Mammary epithelial cell (primary cell): ENCODE data around the gene RPS2.
A peak's percentile ranks its signal among the peaks of the same experiment; 100 is the strongest.

Experiments used
- EZH2 ChIP-seq: IDR thresholded peaks from 2 replicates; pipeline ENCODE4 v1.6.1; 2012; ENCODE audit warnings: low read length, inconsistent platforms, borderline replicate concordance
- TF ChIP-seq, protein P1 (sequence below), 2 donors: IDR thresholded peaks in 1 of 2; conservative IDR thresholded peaks in 1 of 2; 2 replicates each; pipeline ENCODE4 v1.5.1; 2011 to 2012; ENCODE audit warnings: inconsistent platforms in 2 of 2, low read length in 2 of 2, mild to moderate bottlenecking in 2 of 2, control low read depth in 1 of 2, low read depth in 1 of 2; ENCODE audit not compliant: insufficient read depth in 1 of 2; ENCODE audit errors: extremely low read depth in 1 of 2

DNA sequence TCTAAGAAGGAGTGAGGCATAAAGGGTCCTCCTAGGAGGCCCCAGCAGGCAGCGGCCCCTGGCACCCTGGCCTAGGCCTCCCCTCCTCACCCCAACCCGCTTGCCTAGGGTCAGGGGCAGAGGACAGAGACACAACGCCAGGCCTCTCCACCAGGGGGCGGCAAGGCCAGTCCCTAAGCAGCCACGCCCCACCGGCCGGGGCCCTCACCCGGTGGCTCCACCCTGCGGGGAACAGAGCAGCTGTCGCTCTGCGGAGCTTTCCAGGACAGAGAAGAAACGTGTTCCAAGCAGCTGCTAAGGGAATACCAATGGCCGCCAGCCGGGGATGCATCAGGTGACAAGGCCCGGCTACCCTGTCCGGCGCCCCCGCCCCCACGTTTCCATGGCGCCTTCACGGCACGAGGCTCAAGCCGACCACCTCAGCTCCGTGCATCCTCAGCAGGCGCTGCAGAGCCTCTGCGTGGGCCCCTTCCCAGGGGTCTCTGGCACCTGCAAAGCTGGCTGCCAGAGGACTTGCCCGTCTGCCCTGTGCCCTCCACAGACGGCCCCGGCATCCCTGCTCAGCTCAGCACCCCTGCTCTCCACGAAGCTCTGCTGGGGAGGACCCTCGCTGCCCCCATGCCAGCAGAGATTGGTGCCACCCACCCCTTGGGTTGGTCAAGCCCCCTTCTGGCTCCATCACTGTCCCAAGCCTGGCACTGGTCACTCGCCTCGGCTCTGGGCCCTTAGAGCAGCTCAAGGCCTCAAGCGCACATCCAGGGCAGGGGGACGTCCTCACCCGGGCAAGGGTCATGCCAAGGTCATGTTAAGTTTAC is 39.4 kb upstream of the RPS2 start:
- TF ChIP-seq, protein P1, sequence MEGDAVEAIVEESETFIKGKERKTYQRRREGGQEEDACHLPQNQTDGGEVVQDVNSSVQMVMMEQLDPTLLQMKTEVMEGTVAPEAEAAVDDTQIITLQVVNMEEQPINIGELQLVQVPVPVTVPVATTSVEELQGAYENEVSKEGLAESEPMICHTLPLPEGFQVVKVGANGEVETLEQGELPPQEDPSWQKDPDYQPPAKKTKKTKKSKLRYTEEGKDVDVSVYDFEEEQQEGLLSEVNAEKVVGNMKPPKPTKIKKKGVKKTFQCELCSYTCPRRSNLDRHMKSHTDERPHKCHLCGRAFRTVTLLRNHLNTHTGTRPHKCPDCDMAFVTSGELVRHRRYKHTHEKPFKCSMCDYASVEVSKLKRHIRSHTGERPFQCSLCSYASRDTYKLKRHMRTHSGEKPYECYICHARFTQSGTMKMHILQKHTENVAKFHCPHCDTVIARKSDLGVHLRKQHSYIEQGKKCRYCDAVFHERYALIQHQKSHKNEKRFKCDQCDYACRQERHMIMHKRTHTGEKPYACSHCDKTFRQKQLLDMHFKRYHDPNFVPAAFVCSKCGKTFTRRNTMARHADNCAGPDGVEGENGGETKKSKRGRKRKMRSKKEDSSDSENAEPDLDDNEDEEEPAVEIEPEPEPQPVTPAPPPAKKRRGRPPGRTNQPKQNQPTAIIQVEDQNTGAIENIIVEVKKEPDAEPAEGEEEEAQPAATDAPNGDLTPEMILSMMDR (conservative IDR thresholded peaks at IDR 0.05 in 1 of 2, IDR thresholded peaks at IDR 0.05 in 1 of 2; ENCODE audit: extremely low read depth in 1 of 2, insufficient read depth in 1 of 2, low read depth in 1 of 2, low read length in 2 of 2): peak; percentile 73 to 88
- no peak for TF ChIP-seq EZH2
